Activated T-cell treated with anti-CD3 and anti-CD28 coated beads for 1 hour (primary cell): ENCODE measurements around the gene ACTL6A.
"Not testable (repeated sequence)": the region's sequence is repeated elsewhere in the genome, so short reads cannot be mapped to it uniquely, and the experiment has no call there.

ENCODE experiments used
- DNase-seq: peaks from one replicate; pipeline ENCODE4 v3.0.0-alpha.2; 2020; ENCODE audit warnings: low read depth

The ACTL6A gene

DNA sequence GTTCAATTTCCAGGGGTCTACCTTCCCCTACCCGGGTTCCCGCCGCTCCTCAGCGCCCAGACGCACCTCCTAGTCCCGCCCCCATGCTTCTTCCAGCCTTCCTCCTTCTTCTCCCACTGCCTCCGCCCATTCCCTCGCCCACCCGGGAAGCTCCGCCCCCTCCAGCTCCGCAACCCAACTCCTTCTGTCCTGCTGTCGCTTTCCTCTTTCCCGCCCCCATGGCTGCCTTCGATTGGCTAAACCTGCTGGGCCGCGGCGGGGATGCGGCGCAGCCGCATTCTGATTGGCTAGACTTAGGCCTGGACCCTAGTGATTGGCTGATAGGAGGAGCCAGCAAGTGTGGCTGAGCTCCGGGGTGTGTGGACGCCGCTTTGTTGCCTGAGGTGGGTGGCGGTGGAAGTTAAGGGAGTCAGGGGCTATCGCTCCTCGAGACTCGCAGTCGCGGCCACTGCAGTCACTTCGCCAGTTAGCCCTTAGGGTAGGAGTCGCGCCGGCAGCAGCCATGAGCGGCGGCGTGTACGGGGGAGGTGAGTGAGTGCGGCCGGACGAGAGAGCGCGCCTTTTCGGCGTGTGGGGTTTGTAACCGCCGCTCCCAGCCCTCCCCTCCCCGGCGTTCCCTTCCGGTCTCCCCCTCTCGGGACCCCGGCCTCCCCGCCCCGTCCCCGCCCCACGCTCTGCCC, at the start of gene ACTL6A:
Gene ACTL6A, plus strand, starts transcription at position 336 of the 680 bp plus-strand sequence. Its CDS starts 167 bp downstream, at position 503.
- DNase-seq = peak; percentile 96

DNA sequence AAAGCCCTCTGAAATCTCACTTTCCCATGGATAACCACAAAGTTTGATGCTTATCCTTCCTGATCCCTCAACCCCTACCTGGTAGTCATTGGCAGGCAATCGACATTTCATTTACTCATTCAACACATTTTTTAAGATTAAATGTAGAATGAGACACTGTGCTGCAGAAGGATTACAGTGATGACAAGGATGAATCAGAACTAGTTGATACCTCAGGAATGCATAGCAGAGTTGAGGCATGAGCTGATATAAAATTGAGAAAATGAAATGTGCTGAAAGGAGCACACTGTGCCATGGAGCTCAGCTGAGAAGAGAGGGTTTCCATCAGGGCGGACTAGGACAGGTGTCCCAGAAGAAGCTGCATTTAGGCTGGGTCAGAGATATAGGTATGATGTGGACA, 48.9 kb upstream of the ACTL6A start:
- DNase-seq = no peak

DNA sequence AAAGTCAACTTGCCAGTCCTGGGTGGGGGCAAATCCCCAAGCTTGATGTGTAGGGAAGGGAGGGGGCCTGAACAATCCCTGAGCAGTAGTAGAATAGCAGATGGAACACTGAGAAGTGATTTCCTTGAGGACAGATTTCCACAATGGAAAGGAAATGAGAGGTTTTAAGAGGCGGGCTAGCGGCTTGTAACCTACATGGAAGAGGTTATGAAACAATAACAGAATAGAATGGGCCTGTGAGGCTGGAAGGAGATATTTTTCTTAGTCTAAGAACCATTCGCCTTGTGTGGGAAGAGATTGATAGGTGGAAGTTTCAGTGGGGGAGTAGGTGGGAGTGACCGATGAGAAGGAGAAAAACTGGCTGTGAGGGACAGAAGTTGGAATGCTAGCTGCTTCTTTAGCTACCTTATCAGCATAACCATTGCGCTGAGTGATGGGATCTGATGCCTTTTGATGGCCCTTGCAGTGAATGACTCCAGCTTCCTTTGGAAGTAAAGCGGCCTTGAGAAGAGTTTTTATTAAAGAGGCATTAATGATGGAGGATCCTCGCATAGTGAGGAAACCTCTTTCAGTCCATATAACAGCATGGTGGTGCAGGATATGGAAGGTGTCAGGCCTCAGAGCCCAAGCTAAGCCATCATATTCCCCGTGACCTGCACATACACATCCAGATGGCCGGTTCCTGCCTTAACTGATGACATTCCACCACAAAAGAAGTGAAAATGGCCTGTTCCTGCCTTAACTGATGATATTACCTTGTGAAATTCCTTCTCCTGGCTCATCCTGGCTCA, 46.1 kb upstream of the ACTL6A start:
- not testable (repeated sequence) for DNase-seq

DNA sequence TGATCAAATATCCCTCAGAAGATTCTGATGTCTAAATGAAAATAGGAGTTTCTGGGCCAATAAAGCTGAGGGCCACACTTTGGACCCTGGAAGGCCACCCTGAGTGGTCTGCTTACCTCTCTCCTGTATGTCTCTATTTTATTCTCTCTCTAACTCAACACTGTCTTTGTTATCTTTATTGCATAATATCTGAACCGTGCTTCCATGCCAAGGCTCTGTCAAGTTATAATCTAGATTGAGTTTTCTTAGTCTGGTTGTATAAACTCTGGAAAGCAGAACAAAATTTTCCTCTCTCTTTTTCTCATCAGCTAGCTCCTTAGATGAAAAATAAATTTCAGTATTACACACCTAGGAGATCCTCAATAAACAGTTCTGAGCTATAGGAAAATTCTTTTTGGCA, 36.2 kb upstream of the ACTL6A start:
- no peak for DNase-seq

DNA sequence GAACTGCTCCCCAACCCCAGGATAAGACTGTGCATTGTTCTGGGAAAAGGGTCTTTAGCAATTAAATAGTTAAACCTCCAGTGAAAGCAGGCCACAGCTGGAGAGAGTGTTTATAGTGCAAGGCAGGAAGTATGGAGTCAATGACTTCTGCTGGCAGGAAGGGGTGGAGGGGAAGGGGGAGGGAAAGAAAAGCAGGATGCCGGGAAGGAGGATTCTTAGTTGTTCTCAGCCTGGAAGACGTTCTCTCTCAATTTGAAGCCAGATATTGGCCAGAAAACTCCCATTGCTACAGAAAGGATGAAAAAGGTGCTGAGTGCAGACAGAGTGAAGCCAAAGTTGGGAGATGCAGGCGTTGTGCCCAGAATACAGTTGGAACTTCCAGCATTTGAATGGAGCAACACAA, 35.7 kb upstream of the ACTL6A start:
- no peak for DNase-seq

DNA sequence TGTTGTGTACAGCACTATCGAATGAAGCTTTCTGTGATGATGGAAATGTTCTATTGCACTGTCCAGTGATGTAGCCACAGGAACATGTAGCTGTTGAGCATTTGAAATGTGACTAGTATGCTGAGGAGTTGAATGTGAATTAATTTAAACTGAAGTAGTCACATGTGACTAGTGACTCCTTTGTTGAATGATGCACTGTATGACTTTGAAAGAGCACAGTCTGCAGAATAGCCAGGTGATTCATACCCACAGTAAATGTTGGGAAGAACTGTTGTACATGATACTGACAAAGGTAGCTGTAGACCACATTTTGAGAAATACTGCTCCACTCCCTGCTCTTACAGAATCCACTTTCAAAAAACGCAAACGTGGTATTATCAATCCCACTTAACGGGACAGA, 34.0 kb upstream of the ACTL6A start:
- DNase-seq = no peak

DNA sequence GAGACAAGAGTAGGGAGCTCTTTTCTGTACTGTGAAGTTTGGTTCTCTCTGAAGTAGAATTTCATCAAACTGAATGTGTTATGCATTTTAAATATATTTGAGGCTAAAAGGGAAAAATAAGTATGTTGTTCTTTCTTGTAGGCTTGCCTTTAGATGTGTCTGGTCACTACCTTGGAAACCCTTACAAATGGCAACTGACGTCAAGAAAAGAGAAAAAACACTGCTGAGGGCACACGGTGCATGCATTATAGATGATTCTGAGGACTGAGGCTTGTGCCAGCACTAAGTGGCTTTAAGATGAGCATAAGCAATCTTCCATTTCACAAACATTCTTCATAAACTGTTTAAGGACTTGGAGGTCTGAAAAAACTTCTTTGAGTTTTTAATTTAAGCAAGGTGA, 31.1 kb upstream of the ACTL6A start:
- no peak for DNase-seq

DNA sequence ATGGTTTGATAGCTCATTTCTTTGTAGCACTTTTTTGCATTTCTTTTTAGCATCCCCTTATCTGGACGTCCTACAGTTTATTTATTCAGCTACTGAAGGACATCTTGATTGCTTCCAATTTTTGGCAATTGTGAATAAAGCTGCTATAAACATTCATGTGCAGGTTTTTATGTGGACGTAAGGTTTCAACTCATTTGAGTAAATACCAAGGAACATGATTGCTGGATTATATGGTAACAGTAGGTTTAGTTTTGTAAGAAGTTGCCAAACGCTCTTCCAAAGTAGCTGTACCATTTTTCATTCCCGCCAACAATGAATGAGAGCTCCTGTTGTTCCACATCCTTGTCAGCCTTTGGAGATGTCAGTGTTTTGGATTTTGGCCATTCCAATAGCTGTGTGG, 29.5 kb upstream of the ACTL6A start:
- DNase-seq = no peak

DNA sequence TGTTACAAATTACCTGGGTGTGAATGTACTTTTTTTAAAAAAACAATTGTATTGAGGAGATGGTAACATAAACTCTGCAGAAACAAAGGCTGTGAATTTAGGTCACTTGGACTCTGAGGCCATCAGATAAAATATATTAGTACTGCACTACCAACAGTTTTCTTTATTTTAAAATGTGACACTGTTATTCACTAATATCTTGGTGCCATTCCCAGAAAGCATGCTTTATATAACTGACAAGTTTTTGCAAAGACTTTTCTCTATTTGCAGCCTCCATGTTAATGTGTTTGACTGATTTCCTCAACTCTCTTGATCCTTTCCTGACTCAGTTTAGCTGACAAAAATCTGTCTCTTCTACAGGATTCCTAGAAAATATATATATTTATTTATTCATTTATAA, 26.5 kb upstream of the ACTL6A start:
- no peak for DNase-seq

DNA sequence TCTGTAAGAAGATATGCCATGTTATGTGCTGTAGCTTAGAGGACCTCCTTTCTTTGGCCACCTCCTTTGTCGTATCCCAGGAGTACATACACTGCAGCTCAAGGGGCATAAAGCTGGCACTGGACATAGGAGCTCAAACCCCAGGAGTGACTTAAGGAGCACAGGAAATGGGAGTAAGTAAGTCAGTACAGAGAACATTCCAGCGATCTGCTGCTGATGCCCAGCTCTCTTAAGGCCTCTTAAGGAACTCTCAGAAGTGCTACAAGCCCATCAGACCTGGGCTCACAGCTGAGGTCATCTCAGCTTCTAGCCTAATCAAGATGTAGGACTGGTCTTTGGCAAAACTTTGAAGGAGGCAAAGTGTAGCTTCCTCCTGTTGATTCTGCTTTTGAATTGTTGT, 21.6 kb upstream of the ACTL6A start:
- DNase-seq = no peak

DNA sequence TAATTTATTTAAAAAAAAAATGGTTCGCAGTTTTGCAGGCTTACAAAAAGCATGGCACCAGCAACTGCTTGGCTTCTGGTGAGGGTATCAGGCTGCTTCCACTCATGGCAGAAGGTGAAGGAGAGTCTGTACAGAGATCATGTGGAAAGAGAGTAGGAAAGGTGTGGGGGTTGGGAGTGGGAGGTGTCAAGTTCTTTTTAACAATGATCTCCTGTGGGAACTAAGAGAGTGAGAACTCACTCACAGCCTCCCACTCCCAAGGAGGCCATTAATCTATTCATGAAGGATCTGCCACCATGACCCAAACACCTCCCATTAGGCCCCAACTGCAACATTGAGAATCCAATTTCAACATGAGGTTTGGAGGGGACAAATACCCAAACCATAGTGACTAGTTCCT, 21.1 kb upstream of the ACTL6A start:
- no peak for DNase-seq

DNA sequence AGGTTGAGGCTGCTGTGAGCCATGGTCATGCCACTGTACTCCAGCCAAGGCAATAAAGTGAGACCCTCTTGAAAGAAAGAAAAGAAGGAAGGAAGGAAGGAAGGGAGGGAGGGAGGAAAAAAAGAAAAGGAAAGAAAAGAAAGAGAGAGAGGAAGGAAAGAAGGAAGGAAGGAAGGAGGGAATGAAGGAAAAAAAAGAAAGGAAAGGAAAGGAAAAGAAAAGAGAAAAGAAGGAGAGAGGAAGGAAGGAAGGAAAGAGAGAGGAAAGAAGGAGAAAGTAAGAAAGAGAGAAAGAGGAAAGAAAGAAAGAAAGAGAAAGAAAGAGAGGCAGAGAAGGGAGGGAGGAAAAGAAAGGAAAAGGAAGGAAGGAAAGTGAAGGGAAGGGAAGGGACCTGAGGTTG, 20.4 kb upstream of the ACTL6A start:
- no peak for DNase-seq

DNA sequence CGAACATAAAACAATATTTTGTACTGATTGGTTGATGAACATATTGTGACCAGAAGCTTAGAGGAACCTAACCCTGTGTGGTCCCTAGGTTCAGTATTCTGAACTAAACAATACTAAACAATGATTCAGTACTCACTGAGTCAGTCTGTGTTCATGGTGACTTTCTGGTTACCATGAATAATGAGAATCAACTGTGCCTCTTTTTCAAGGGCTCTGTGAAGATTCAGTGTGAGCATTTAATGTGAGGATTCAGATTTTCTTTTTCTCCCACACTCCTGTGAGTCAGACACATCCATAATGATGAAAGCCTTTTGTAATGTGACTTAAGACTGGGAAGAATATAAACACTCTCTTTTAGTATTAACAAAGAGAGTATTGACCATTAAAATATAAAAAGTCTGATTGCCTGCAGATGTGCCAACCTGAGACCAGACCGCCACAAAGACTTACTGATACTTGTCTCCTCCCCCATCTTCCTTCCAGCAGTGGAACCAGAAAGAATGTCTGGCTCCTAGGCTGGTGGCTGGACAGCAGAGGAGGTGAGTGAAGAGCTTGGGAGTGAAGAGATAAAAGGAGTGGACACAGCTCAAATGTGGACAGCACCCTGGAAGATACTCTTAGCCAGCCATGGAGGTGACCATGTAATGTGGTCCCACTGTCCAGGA, 17.6 kb upstream of the ACTL6A start:
- DNase-seq = no peak

DNA sequence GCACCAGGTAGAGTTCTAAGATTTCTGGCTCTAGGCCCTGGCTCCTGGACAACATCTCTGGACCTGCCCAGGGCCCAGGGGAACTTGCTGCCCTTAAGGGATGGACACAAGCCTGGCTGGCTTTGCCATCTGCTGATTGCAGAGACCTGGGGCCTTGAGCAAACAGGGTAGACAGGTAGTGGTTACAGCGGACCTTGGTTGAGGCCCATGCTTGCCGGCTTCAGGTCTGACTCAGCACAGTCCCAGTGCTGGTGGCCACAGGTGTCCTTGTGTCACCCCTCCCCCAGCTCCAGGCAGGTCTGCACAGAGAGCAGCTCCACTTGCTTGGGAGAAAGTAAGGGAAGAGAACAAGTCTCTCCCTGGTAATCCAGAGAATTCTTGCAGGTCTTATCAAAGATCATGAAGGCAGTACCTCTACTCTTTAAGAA, 15.9 kb upstream of the ACTL6A start:
- DNase-seq = no peak

DNA sequence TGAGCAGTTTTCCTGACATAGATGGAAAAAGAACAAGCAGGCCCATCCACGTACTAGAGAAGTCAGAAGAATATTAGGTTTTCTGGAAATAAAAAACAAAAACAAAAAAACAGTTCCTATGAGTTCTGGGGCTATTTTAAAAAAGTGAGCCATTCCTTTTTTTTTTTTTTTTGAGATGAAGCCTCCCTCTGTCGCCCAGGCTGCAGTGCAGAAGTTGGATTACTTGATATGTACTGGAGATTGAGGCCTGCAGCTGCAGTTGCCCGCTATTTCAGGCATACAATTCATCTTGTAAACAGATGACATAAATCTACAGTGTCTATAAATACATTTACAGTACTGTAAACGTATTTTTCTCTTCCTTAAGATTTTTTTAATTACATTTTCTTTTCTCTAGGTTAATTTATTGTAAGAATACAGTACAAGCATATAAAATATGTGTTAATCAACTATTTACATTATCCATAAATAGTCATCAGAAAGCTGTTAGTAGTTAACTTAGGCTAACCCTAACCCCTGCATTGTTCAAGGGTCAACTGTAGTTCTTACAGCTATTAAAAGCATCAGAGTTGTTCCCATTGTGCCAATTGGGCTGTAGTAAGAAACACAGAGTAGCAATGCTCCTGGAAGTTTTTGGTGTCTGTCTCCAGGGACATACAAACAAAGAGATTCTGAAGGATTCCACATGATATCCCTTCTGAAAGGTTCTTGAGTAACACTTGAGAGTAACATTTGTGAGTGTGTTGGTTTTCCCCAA, 11.2 kb upstream of the ACTL6A start:
- no peak for DNase-seq

DNA sequence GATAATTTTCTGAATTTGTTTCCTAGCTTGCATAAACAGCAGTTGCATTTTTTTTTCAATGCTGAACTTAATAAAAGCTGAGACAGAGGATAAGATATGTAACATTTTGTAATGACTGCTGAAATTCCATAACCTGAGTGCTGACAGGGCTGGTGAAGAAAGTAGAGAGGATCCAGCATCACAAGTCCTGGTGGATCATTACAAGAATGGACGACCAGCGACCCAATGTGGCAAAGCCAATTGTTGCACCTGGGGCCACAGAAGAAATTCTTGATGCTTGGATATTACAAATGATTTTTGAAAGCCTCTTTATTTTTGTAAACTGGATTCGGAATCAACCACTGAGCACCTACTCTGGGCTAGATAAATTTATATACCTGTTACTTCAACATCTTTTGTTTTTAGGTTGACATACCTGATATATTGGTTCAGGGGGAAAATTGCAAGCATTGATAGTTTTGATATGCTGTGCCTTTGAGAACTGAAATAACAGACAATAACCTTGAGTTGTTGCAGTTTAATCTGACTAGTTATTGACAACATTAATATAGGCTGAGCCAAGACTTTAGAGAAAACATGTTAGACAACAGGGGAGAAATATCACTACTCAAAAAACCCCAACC, 3.9 kb upstream of the ACTL6A start:
- DNase-seq = peak; percentile 8

DNA sequence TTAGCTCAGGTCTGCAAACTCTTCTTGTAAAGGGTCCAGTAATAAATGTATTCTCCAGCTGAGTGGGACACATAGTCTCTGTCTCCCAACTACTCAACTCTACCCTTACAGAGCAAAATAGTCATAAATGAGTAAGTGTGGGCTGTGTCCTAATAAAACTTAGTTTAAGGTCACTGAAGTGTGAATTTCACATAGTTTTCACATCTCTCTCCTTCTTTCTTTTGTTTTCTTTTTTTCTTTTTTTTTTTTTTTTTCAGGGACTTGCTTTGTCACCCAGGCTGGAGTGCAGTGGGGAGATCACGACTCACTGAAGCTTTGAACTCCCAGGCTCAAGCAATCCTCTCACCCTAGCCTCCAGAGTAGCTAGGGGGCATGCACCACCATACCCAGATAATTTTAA, 1.9 kb upstream of the ACTL6A start:
- DNase-seq = no peak

DNA sequence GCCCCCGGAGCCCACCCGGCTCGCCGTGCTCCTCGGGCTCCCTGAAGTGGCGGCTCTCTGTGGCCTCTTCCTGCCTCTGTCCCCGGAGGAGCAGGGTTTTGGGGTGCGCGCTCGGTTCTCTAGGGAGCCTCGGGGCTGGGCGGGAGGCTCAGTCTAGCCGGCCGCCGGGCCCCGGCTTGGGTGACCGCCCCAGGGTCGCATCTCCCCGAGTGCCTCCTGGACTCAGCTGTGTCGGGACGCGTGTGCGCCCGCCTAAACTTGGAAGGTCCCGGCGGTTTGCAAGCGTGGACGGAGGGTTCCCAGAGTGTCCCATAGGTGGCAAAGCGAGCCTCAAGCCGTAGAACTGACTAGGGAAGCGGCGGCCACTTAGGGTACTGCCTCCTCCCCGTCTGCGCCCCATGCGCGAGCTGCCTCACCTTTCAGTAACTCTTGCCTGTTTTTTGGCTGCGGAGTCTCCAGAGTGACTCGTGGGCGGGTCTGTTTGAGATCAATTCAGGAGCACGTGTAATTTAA, 601 bp downstream of the ACTL6A start:
- DNase-seq = peak; percentile 36

DNA sequence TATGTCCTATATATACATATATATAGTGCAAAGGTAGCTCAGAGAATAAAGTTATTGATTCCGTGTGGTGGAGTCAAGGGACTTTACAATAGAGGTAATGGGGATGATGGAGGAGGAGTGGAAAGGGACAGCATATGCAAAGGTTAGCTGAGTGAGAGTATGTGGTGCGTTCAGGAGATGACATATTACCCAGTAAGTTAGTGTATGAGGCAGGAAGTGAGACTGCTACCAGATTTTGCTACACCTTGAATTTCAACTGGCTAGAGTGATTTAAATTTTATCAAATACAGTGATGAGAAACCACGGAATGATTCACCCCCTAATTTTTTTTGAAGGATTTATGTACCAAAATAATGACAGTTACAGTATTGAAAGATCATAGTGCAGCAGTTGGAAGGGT, 2.8 kb downstream of the ACTL6A start:
- no peak for DNase-seq

DNA sequence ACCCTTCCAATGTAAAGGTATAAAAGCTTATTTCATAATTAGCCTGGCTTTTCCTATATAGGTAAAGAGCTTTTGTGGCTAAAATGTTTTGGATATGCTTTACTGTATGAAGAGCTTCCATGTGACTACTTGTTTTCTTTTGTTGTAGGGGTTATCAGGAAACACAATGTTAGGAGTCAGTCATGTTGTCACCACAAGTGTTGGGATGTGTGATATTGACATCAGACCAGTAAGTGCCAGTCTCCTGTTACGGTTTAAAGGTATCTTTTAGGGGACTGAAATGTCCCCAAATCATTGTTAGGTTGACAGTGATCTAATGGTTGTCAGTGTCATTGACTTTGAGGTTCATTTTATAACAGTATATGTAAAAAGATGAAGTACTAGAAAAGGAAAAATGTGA, 18.3 kb downstream of the ACTL6A start:
- no peak for DNase-seq

DNA sequence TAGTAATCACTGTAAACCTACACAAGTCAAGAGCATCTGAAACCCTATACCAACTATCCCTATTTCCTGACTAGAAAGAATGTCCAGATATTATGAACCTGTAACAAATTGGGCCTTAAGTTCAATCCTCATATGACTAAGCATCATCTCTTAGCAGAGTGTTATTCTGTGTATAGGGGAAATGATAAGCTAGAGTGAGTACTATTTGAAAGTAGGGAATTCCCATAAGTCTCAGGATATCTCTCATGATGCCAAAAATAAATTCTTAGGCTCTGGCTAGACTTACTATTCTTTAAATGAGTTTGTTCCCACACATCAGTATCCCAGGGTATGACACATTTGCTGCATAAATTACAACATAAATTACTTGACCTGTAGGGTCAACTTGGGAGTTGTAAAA, 26.4 kb downstream of the ACTL6A start:
- DNase-seq = no peak

DNA sequence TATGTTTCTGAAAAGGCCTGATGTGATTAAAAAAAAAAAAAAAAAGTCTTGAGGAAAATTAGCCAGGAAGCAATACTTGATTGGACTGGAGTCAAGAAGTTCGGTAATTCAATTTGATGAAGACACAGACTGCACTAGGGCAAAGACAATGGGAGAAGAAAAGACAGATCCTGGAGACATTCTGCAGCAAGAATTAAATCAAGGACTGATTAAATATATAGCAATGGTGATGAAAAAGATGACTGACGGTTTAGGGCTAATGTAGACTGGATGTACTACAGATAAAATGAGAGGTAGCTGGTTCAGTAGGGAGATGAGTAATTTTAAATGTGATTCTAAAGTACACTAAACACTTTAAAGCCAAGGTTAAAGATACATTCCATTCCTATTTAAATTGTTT, 27.9 kb downstream of the ACTL6A start:
- DNase-seq = no peak
